Dendritic cell treated with granulocyte-macrophage colony-stimulating factor and Interleukin-4, amounts not matched to agents 40 ng/mL and 50 ng/mL, for 4 days (primary cell): Measurements from ENCODE around the gene RNF182.
"Not testable (repeated sequence)": the region's sequence is repeated elsewhere in the genome, so short reads cannot be mapped to it uniquely, and the experiment has no call there.

Experiments
- H3K27ac Mint-ChIP-seq: one replicate; pipeline ENCODE4 v1.8.0; 2022; ENCODE audit warnings: mild to moderate bottlenecking, mixed read lengths
- H3K27me3 Mint-ChIP-seq: one replicate; pipeline ENCODE4 v1.8.0; 2022; ENCODE audit warnings: mild to moderate bottlenecking, mixed read lengths
- H3K36me3 Mint-ChIP-seq: one replicate; pipeline ENCODE4 v1.8.0; 2022; ENCODE audit warnings: low read depth, mixed read lengths
- H3K4me1 Mint-ChIP-seq: one replicate; pipeline ENCODE4 v1.8.0; 2022; ENCODE audit warnings: low read depth, mixed read lengths
- H3K4me3 Mint-ChIP-seq: one replicate; pipeline ENCODE4 v1.8.0; 2022; ENCODE audit warnings: mild to moderate bottlenecking, moderate library complexity, mixed read lengths
- H3K9me3 Mint-ChIP-seq: one replicate; pipeline ENCODE4 v1.8.0; 2022; ENCODE audit warnings: mixed read lengths
- intact Hi-C: fragments of 100-400 bp; cut with micrococcal nuclease; formaldehyde crosslinking; loops from one replicate; pipeline ENCODE4 v1.15.0; 2022

Gene RNF182

DNA sequence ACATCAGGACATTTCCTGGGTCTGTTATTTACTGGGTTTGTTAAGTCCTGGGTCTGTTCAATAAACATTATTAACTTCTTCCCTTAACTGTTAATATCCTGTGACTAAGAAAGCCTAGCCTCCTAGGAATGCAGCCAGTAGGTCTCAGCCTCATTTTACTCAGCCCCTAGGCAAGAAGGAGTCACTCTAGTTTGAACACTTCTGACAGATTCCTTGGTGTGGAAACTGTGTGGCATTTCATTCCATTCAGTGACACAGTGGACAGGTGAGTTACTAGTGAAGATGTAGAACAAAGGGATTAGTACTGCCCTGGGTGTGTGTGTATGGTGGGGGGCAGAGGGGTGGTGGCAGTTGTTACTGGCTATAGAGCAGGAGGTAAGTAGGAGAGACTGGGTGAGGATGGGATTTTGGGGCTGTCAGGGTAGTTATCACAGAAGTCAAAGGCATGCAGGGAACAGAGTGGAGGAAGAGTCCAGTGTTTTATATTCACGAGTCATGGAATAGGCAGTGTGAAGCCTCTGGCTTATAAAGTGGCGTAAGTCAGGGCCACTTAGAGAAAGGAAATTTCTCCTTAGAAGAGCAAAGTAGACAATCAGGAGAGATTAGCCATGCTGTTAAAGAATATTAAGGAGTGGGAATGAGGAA, 28.4 kb downstream of the RNF182 start:
- no peaks in the 10 kb centered on the region for H3K4me1 Mint-ChIP-seq
- no peaks in the 10 kb centered on the region for H3K36me3 Mint-ChIP-seq
- H3K4me3 Mint-ChIP-seq: no peak overlapping the region
- intact Hi-C loops: no loop called here
- H3K27ac Mint-ChIP-seq: no peak overlapping the region
- H3K27me3 Mint-ChIP-seq: no peaks in the 10 kb centered on the region
- H3K9me3 Mint-ChIP-seq: no peaks in the 10 kb centered on the region

DNA sequence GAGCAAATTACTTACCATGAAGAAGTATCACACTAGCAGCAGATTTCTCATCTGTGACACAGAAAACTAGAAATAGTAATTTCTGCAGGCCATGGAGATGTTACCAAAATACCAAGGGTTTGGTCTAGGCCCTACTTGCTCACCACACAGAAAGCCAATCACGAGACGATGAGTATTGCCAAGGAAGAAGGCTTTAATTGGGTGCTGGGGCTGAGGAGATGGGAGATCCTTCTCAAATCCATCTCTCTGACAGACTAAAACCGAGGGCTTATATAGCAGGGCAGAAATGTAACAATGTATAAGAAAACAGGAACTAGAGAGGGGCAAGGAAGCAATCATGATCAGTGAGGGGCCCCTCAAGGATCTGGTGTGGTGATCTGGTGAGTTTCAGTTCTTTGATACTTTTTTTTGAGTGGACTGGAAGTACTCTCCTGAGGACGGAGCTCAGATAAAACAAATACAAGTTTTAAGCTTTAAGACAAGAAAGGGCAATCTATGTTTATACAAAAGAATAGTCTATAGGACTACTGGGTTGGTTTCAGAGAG, 40.9 kb downstream of the RNF182 start:
- Mint-ChIP-seq H3K9me3 (peaks cover 21% of the 10 kb centered on the region), H3K27ac (no peak overlapping the region), H3K36me3 (no peaks in the 10 kb centered on the region), H3K4me3 (no peak overlapping the region), H3K27me3 (peaks cover 16% of the 10 kb centered on the region), H3K4me1 (no peaks in the 10 kb centered on the region)
- intact Hi-C loops: no loop called here

- Mint-ChIP-seq H3K4me3 (no peak overlapping the region), H3K9me3 (peaks cover 35% of the 10 kb centered on the region), H3K27ac (no peak overlapping the region), H3K27me3 (peaks cover 8% of the 10 kb centered on the region), H3K36me3 (peaks cover 13% of the 10 kb centered on the region), H3K4me1 (no peaks in the 10 kb centered on the region)
- intact Hi-C loops: no loop called here
Observed at GRCh38 chr6:13971303-13971702, 46.6 kb downstream of the RNF182 start.

GRCh38 chr6:13972602-13973001, 47.9 kb downstream of the RNF182 start:
- Mint-ChIP-seq H3K9me3 (peaks cover 35% of the 10 kb centered on the region), H3K36me3 (peaks cover 13% of the 10 kb centered on the region)
- not testable (repeated sequence) for H3K4me3 Mint-ChIP-seq

GRCh38 chr6:13973422-13973821, 48.7 kb downstream of the RNF182 start:
- H3K4me1 Mint-ChIP-seq, H3K27ac Mint-ChIP-seq, intact Hi-C loops, H3K27me3 Mint-ChIP-seq, H3K4me3 Mint-ChIP-seq: not testable (repeated sequence)
- H3K9me3 Mint-ChIP-seq: peaks cover 35% of the 10 kb centered on the region
- H3K36me3 Mint-ChIP-seq: peaks cover 13% of the 10 kb centered on the region

More at GRCh38 chr6:13972602-13973001, 47.9 kb downstream of the RNF182 start:
- H3K27ac Mint-ChIP-seq, intact Hi-C loops, H3K4me1 Mint-ChIP-seq, H3K27me3 Mint-ChIP-seq: not testable (repeated sequence)

GRCh38 chr6:13978102-13978640, 53.4 kb downstream of the RNF182 start:
- Mint-ChIP-seq H3K27me3 (peaks cover 10% of the 10 kb centered on the region), H3K4me3 (no peak overlapping the region), H3K4me1 (no peaks in the 10 kb centered on the region), H3K36me3 (no peaks in the 10 kb centered on the region), H3K27ac (no peak overlapping the region), H3K9me3 (peaks cover 7% of the 10 kb centered on the region)
- intact Hi-C loops: no loop called here

DNA sequence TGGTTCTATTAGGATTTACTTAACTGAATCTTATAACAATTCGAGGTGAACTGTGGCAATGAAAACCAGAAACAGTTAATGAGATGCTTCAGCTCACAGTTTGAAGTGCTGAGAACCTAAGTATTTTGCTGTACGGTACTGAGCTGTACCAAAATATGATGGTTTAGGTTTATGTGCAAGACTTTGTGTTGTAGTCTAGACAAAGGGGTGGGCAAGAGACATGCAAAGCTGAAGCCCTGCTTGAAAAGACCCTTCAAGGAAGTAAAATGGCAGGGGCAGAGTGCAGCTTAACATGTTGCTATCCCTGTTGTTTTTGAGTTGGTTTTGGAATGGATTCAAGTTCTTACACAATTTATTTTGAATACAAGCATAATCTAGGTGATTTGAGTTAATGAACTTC, 54.0 kb downstream of the RNF182 start:
- Mint-ChIP-seq H3K4me1 (no peaks in the 10 kb centered on the region), H3K27me3 (peaks cover 16% of the 10 kb centered on the region), H3K9me3 (peaks cover 1% of the 10 kb centered on the region), H3K27ac (no peak overlapping the region), H3K36me3 (no peaks in the 10 kb centered on the region), H3K4me3 (no peak overlapping the region)
- intact Hi-C loops: no loop called here

- no peaks in the 10 kb centered on the region for H3K9me3 Mint-ChIP-seq
- peaks cover 19% of the 10 kb centered on the region for H3K27me3 Mint-ChIP-seq
- no peak overlapping the region for H3K4me3 Mint-ChIP-seq
- intact Hi-C loops: no loop called here
- H3K4me1 Mint-ChIP-seq: no peaks in the 10 kb centered on the region
- H3K36me3 Mint-ChIP-seq: no peaks in the 10 kb centered on the region
- no peak overlapping the region for H3K27ac Mint-ChIP-seq
Observed at GRCh38 chr6:13979284-13980171, 54.8 kb downstream of the RNF182 start.

DNA sequence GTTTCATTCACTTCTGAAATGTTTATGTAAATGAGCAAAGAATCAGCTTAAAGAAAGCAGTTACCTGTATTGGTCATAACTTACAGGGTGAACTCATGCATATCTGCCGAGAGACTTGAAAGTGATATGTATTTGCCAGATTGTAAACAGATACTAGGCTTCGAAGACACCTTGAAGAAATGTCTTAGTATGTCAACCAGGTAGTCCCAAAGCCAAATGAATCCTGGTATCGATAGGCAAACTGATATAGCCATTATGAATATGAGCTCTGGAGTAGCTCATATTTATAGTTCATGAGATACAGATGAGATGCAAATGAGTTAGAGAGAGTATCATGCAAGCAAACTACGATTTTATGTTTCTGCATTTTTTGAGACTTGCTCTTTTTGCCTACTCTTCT, 55.8 kb downstream of the RNF182 start:
- Mint-ChIP-seq H3K9me3 (peaks cover 2% of the 10 kb centered on the region), H3K4me1 (peaks cover under 1% of the 10 kb centered on the region), H3K36me3 (no peaks in the 10 kb centered on the region), H3K27ac (no peak overlapping the region), H3K4me3 (no peak overlapping the region), H3K27me3 (peaks cover 20% of the 10 kb centered on the region)
- intact Hi-C loops: no loop called here

- H3K4me1 Mint-ChIP-seq: peaks cover 5% of the 10 kb centered on the region
- no peak overlapping the region for H3K27ac Mint-ChIP-seq
- peaks cover 35% of the 10 kb centered on the region for H3K27me3 Mint-ChIP-seq
- no peaks in the 10 kb centered on the region for H3K36me3 Mint-ChIP-seq
- no peak overlapping the region for H3K4me3 Mint-ChIP-seq
- H3K9me3 Mint-ChIP-seq: peaks cover 8% of the 10 kb centered on the region
- intact Hi-C loops: no loop called here
Observed at GRCh38 chr6:13985663-13986325, 61.0 kb downstream of the RNF182 start.

GRCh38 chr6:13986700-13987399, 62.1 kb downstream of the RNF182 start:
- no peaks in the 10 kb centered on the region for H3K36me3 Mint-ChIP-seq
- H3K27me3 Mint-ChIP-seq: peaks cover 34% of the 10 kb centered on the region
- no peak overlapping the region for H3K4me3 Mint-ChIP-seq
- peaks cover 5% of the 10 kb centered on the region for H3K4me1 Mint-ChIP-seq
- intact Hi-C loops: no loop called here
- peaks cover 8% of the 10 kb centered on the region for H3K9me3 Mint-ChIP-seq
- H3K27ac Mint-ChIP-seq: no peak overlapping the region

DNA sequence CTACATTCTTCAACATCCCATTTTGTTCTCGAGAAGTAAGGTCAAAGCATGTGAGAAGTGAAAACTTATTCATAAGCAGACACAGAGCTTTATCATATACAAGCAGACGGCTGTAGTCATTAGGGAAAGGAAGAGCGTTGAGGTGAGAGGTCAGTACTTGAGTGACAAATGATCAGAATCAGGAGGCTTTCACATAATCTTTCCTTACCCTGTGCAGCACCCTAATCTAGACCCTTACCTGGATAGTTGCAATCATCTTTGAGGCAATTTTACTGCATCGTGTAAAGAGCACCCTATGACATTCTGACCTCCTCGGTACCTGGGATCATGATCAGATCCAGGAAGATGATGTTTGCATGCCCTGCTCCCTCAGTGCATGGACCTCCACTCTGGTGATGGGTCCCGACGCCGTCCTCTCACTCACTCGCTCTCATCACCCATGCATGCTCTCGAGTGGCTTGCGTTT, 62.7 kb downstream of the RNF182 start:
- no peaks in the 10 kb centered on the region for H3K36me3 Mint-ChIP-seq
- H3K27ac Mint-ChIP-seq: no peak overlapping the region
- H3K4me1 Mint-ChIP-seq: peaks cover 5% of the 10 kb centered on the region
- no peak overlapping the region for H3K4me3 Mint-ChIP-seq
- H3K27me3 Mint-ChIP-seq: peaks cover 32% of the 10 kb centered on the region
- intact Hi-C loops: no loop called here
- H3K9me3 Mint-ChIP-seq: peaks cover 8% of the 10 kb centered on the region

- H3K4me1 Mint-ChIP-seq: peaks cover 5% of the 10 kb centered on the region
- no peaks in the 10 kb centered on the region for H3K36me3 Mint-ChIP-seq
- H3K27me3 Mint-ChIP-seq: peaks cover 28% of the 10 kb centered on the region
- peaks cover 8% of the 10 kb centered on the region for H3K9me3 Mint-ChIP-seq
- H3K4me3 Mint-ChIP-seq: no peak overlapping the region
- no peak overlapping the region for H3K27ac Mint-ChIP-seq
- intact Hi-C loops: no loop called here
Observed at GRCh38 chr6:13988049-13988738, 63.4 kb downstream of the RNF182 start.
